HepG2 (cell line): ENCODE measurements around the gene STYX. TPM values are rescaled to one million over a fixed set of nuclear protein-coding genes. Genes with fewer than 3 reads are reported as not detected.

ENCODE experiments used
- ATF7-NPFF ChIP-seq: sonication (generic); formaldehyde crosslinking; IDR thresholded peaks from 2 replicates; pipeline ENCODE4 v1.8.1; 2023; ENCODE audit warnings: mild to moderate bottlenecking, low read depth, missing genetic modification reagents, moderate library complexity
- BRF2 ChIP-seq: sonication (generic); formaldehyde crosslinking; IDR thresholded peaks from 2 replicates; pipeline ENCODE4 v1.8.1; 2022; ENCODE audit warnings: mild to moderate bottlenecking, missing genetic modification reagents
- DRAP1 ChIP-seq: IDR thresholded peaks from 2 replicates; pipeline ENCODE4 v1.6.1; 2016; ENCODE audit warnings: missing genetic modification reagents, missing compliant biosample characterization
- HMGXB4 ChIP-seq, 2 experiments: sonication (generic) in 1 of 2; formaldehyde crosslinking in 1 of 2; IDR thresholded peaks; 2 replicates each; pipeline versions ENCODE4 v1.4.0 to v1.6.1; 2018 to 2020; ENCODE audit warnings: missing genetic modification reagents in 2 of 2, borderline replicate concordance in 1 of 2, low read depth in 1 of 2, mild to moderate bottlenecking in 1 of 2, missing biosample characterization in 1 of 2
- MLX ChIP-seq: IDR thresholded peaks from 2 replicates; pipeline ENCODE4 v1.6.1; 2016
- NFRKB ChIP-seq: fragments of 450-650 bp; IDR thresholded peaks from 2 replicates; pipeline ENCODE4 v1.6.1; 2017
- POLR2A ChIP-seq, 2 experiments: IDR thresholded peaks; 2 replicates each; pipeline ENCODE4 v1.6.1; 2011; ENCODE audit warnings: low read depth in 2 of 2, low read length in 2 of 2, mild to moderate bottlenecking in 1 of 2, moderate library complexity in 1 of 2; ENCODE audit not compliant: insufficient read depth in 1 of 2
- ZBTB40 ChIP-seq, 2 experiments: fragments of 450-650 bp in 1 of 2; sonication (generic) in 1 of 2; formaldehyde crosslinking in 1 of 2; IDR thresholded peaks; 2 replicates each; pipeline versions ENCODE4 v1.6.1 to v1.8.0; 2016 to 2022; ENCODE audit warnings: antibody characterized with exemption in 1 of 2, mild to moderate bottlenecking in 1 of 2, missing genetic modification reagents in 1 of 2
- ZNF143 ChIP-seq: sonication (generic); formaldehyde crosslinking; IDR thresholded peaks from 2 replicates; pipeline ENCODE4 v1.4.0; 2020; ENCODE audit warnings: missing genetic modification reagents
- ZNF251 ChIP-seq: sonication (generic); formaldehyde crosslinking; IDR thresholded peaks from 2 replicates; pipeline ENCODE4 v1.9.0; 2021; ENCODE audit warnings: mild to moderate bottlenecking, missing genetic modification reagents
- ZNF33B ChIP-seq: sonication (generic); formaldehyde crosslinking; IDR thresholded peaks from 2 replicates; pipeline ENCODE4 v1.5.1; 2020; ENCODE audit warnings: mild to moderate bottlenecking, missing genetic modification reagents
- ZNF510 ChIP-seq: sonication (generic); formaldehyde crosslinking; IDR thresholded peaks from 2 replicates; pipeline ENCODE4 v1.4.0; 2020; ENCODE audit warnings: low read depth, mild to moderate bottlenecking, missing genetic modification reagents
- ZNF577 ChIP-seq: sonication (generic); formaldehyde crosslinking; IDR thresholded peaks from 2 replicates; pipeline ENCODE4 v1.4.0; 2020; ENCODE audit warnings: mild to moderate bottlenecking, low read depth, missing genetic modification reagents, borderline replicate concordance
- ZNF781 ChIP-seq: sonication (generic); formaldehyde crosslinking; IDR thresholded peaks from 2 replicates; pipeline ENCODE4 v1.5.1; 2020; ENCODE audit warnings: borderline replicate concordance, mild to moderate bottlenecking, missing genetic modification reagents; ENCODE audit errors: not compliant biosample characterization
- polyA plus RNA-seq, 8 experiments: library from polyadenylated mRNA; depleted of rRNA in 3 of 8; stranded (reverse) in 7 of 8; unstranded in 1 of 8; fragments of >200 nt; fragmentation: Illumina TruSeq in 4 of 8; extraction: Trizol in 4 of 8; gene quantifications; 2 replicates each; pipeline versions ENCODE4 v1.2.1 to v1.2.3, GENCODE V29; 2011 to 2016; ENCODE audit warnings: low read depth in 4 of 8, missing spikeins in 1 of 8, mixed read lengths in 1 of 8; ENCODE audit not compliant: insufficient read depth in 1 of 8
- total RNA-seq, 5 experiments: library from RNA; depleted of rRNA; stranded (reverse); fragments of >200 nt; fragmentation: Illumina TruSeq; extraction: Trizol; gene quantifications; 2 replicates each; pipeline ENCODE4 v1.2.3, GENCODE V29; 2016; ENCODE audit warnings: low read depth in 1 of 5

The STYX gene
- total and polyA plus RNA-seq, 2 of the 13 experiments (the other 11 are each of a cell fraction or from before 2014, with no cell fraction given) = 6.6 to 10.9 TPM

GRCh38 chr14:52706724-52707706, 23.0 kb upstream of the STYX start, which contains the start of gene PSMC6 (continued):
- peak; percentile 86 for TF ChIP-seq ZNF143 (CRISPR knock-in tag)
- no peak for TF ChIP-seq ZNF251 (CRISPR knock-in tag)
- no peak for TF ChIP-seq ZBTB40 (IDR thresholded peaks at IDR 0.05)
- TF ChIP-seq ZBTB40 (CRISPR knock-in tag; IDR thresholded peaks at IDR 0.05) = peak; percentile 81
- peak; percentile 90 to 96 for TF ChIP-seq POLR2A (IDR thresholded peaks at IDR 0.05; ENCODE audit: insufficient read depth in 1 of 2, low read depth in 2 of 2, low read length in 2 of 2)
- peak; percentile 40 to 75; a peak in 1 of 4 replicates for TF ChIP-seq HMGXB4 (CRISPR knock-in tag; IDR thresholded peaks at IDR 0.05; ENCODE audit: borderline replicate concordance in 1 of 2, low read depth in 1 of 2)
- TF ChIP-seq ZNF781 (CRISPR knock-in tag) = peak; percentile 66
- TF ChIP-seq ZNF33B (CRISPR knock-in tag) = no peak
- TF ChIP-seq MLX (CRISPR knock-in tag) = no peak; the same call in 1 of the 2 replicates
- TF ChIP-seq NFRKB = peak; percentile 58; the same call in 1 of the 2 replicates
- no peak for TF ChIP-seq ZNF577 (CRISPR knock-in tag)
- TF ChIP-seq ATF7-NPFF (CRISPR knock-in tag) = no peak; the same call in 1 of the 2 replicates
- TF ChIP-seq ZNF510 (CRISPR knock-in tag) = no peak
- no peak for TF ChIP-seq BRF2
- TF ChIP-seq DRAP1 (CRISPR knock-in tag) = peak; percentile 87
